Mucosa of stomach (tissue), 1 donor: ENCODE measurements around the gene NEK4.

Experiments used
- H3K27me3 ChIP-seq: one replicate; pipeline ENCODE4 v1.7.0; 2013; ENCODE audit warnings: mild to moderate bottlenecking, low read length; ENCODE audit not compliant: control insufficient read depth, insufficient read depth
- H3K36me3 ChIP-seq: one replicate; pipeline ENCODE4 v1.7.0; 2013; ENCODE audit warnings: low read length; ENCODE audit not compliant: control insufficient read depth, insufficient read depth
- H3K4me1 ChIP-seq: one replicate; pipeline ENCODE4 v1.7.0; 2013; ENCODE audit warnings: mild to moderate bottlenecking, low read length; ENCODE audit not compliant: control insufficient read depth, insufficient read depth
- H3K4me3 ChIP-seq: one replicate; pipeline ENCODE4 v1.7.0; 2013; ENCODE audit warnings: low read length
- H3K9ac ChIP-seq: one replicate; pipeline ENCODE4 v1.7.0; 2013; ENCODE audit warnings: mild to moderate bottlenecking, low read length, moderate library complexity
- H3K9me3 ChIP-seq: one replicate; pipeline ENCODE4 v1.7.0; 2013; ENCODE audit warnings: mild to moderate bottlenecking, low read length, moderate library complexity; ENCODE audit not compliant: control insufficient read depth
- donor health status: Pancreatic carcinoma.

NEK4 gene

DNA sequence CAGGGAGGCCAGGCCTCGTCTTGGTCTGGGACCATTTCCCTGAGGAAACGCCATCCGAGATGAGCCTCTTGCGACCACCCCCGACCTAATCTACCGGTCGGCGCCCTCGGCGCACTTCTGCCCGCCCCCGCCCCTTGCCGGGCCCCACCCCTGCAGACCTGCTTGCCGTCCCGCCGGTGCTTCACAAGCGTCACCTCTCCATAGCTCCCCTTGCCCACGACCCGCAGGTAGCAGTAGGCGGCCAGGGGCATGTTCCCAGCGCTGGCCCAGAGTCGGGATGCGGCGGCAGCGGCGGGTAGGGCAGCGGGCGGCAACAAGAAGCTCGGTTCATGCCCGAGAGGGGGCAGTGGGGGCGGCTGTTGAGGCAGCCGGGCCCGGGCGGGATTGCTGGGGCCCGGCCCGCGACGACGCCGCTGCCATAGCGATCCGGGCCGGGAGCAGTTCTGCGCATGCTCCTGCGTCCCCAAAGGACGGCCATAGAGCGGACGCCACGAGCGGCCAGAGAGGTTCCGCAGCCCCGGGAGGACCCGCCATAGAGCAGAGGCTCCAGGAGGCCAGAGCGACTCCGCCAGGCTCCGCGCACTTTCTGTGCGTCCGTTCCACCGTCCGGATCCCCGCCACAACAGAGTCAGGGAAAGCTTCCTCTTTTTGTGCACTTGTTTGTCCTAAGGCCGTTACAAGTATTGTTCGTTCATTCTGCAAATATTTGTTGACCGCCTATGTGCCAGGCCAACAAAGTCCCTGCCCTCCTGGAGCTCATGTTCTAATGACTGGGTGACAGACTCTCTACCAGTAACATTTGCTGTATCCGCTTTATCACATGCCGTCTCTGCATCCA is at the start of gene NEK4:
Gene NEK4, minus strand, starts transcription at position 445 of the 838 bp plus-strand sequence. Its CDS starts 194 bp downstream, at position 251.
- Histone ChIP-seq H3K9me3 (no peaks in the 10 kb centered on the region), H3K4me1 (peaks cover 21% of the 10 kb centered on the region), H3K27me3 (no peaks in the 10 kb centered on the region), H3K9ac (peak within 1 kb of the TSS; percentile 82), H3K4me3 (peak within 1 kb of the TSS; percentile 96), H3K36me3 (no peaks in the 10 kb centered on the region)

DNA sequence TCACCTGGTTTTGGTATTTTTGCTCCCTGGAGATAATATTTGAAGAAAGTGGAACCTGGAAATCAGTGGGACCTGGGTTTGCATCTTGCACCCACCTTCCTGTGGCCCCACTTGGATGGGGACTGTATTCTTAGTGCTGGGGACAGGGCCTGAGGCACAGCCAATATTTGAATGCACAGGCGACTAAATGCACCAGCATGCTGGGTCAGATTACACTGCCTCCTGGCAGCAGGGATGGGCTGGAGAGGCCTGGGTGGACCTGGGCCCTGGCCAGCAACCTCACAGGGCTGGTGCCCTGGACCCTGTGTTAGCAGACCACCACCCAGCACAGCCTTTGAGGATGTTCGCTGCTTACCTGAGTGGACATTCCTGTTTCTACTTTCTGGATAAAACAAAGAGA is 49.2 kb upstream of the NEK4 start:
- Histone ChIP-seq H3K9ac (no peak overlapping the region), H3K36me3 (no peaks in the 10 kb centered on the region), H3K9me3 (no peaks in the 10 kb centered on the region), H3K27me3 (no peaks in the 10 kb centered on the region), H3K4me1 (no peaks in the 10 kb centered on the region), H3K4me3 (no peak overlapping the region)

DNA sequence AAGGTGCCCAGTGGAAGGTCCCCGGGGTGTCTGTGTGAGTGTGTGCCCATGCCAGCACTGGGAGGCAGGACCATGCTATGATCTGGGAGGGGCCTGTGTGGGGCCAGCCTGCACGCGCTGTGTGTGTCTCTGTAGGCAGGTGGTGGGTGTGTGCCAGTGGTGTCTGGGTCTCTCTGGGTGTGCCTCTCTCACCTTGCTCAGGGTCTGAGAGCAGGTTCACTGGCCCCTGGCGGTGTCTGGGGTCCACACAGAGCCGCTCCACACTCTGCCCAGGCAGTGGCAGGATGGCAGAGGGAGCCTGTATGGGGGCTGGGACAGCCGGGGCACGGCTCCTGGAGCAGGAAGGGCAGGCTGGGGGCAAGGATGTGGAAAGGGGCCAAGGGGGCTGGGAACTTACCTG is 47.1 kb upstream of the NEK4 start:
- H3K4me1 ChIP-seq = no peaks in the 10 kb centered on the region
- H3K4me3 ChIP-seq = no peak overlapping the region
- no peaks in the 10 kb centered on the region for H3K9me3 ChIP-seq
- no peak overlapping the region for H3K9ac ChIP-seq
- H3K27me3 ChIP-seq = no peaks in the 10 kb centered on the region
- H3K36me3 ChIP-seq = no peaks in the 10 kb centered on the region

DNA sequence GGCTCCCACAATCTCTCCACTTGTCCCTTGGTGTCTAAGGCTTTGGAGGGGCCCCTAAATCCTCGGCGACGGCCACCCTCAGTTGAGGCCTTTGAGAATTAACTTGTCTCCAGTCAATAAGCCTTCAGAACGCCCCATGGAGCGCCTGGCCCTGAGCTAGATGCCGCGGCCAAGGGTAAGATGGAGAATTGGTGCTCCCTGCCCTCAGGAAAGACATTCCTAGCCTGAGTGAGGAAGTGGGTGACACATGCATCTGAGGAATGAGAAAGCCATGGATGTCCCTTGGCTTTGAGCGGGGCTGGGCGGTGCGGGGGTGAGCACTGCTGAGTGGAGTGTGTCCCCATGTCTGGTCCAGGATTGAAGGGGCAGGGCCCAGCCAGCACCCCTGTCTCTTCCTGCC is 46.5 kb upstream of the NEK4 start:
- H3K9me3 ChIP-seq = no peaks in the 10 kb centered on the region
- H3K36me3 ChIP-seq = no peaks in the 10 kb centered on the region
- H3K4me3 ChIP-seq = no peak overlapping the region
- H3K9ac ChIP-seq = no peak overlapping the region
- no peaks in the 10 kb centered on the region for H3K4me1 ChIP-seq
- H3K27me3 ChIP-seq = no peaks in the 10 kb centered on the region

DNA sequence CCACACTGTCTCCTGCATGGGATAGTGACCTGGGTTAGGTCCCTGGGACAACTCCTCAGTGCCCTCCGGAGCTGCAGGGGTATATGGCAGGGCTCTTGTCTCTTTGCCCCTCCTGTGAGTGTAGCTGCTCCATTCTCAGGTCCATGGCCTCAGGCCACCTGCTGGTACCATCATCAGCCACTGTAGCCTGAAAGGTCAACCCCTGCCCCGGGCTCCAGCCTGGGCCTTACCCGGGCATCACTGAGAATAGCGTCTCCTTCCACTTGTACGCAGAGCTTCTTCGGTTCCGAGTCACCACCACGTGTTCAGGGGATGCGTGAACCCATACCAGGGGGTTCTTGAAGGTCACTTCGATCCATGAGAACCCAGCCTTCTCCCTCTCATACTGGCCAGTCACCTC is 45.9 kb upstream of the NEK4 start:
- Histone ChIP-seq H3K36me3 (no peaks in the 10 kb centered on the region), H3K4me3 (no peak overlapping the region), H3K4me1 (no peaks in the 10 kb centered on the region), H3K9ac (no peak overlapping the region), H3K27me3 (no peaks in the 10 kb centered on the region), H3K9me3 (no peaks in the 10 kb centered on the region)

DNA sequence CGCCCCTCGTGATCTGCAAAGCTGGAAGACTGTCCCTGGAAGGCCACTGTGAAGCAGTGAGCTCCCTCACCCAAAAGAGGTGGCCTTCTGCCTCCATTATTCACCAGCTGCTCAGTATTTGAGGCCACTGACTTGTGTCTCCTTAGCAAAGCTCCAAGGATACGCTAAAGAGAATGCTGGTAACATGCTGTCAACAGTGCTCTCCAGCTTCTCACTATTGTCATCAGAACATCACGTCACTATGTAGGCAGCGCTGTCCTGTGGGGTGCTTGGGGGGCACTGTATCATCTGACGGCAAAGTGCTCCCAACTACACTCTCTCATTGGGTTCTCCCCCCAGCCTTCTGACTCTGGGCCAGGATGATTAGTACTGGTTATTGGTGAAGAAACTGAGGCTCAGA is 45.5 kb upstream of the NEK4 start:
- Histone ChIP-seq H3K4me1 (no peaks in the 10 kb centered on the region), H3K36me3 (no peaks in the 10 kb centered on the region), H3K27me3 (no peaks in the 10 kb centered on the region), H3K4me3 (no peak overlapping the region), H3K9me3 (no peaks in the 10 kb centered on the region), H3K9ac (no peak overlapping the region)

DNA sequence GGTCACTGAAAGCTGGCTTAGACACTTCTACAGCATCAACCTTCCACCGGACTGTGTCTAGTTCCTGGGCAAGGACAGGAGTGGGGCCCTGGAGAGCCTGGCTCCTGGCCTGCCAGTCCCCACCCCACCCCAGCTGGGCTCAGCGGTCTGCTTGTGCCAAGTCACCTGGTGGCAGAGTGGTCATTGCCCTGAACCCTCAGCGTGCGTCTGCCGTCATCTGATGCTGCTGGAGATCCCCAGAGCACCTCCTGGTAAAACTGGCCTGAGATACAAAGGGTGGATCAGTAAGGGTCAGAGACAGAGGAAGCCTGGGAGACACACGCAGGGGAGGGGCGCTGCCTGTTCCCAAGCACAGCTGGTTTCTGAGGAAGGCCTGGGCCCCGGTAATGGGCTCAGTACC is 43.1 kb upstream of the NEK4 start:
- Histone ChIP-seq H3K4me1 (no peaks in the 10 kb centered on the region), H3K9ac (no peak overlapping the region), H3K4me3 (no peak overlapping the region), H3K27me3 (no peaks in the 10 kb centered on the region), H3K36me3 (no peaks in the 10 kb centered on the region), H3K9me3 (no peaks in the 10 kb centered on the region)

DNA sequence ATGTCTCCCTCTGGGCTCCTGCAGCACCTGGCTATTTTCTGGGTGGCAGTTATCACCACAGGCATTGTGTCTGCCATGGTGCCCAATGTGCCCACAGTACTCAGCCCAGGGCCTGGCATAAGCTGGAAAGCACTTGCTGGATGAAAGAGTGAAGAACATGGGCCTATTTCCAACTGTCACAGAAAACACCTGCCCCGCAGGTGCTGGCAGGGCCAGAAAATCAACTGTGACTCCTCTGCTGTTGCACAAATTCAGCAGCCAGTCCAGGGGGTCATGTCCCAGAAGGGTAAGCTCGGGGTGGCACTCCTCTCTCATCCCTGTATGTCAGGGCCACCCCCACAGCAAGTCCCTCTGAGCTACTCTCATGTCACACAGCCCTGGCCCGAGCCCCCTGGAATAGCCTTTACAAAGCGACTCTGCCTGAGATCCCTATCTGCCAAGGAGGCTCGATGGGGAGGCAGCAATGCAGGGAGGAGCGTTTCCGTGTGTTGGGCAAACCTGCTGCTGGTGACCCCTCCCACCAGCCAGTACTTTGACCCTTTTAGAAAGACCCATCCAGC is 40.8 kb upstream of the NEK4 start:
- Histone ChIP-seq H3K9ac (no peak overlapping the region), H3K27me3 (no peaks in the 10 kb centered on the region), H3K36me3 (no peaks in the 10 kb centered on the region), H3K4me1 (no peaks in the 10 kb centered on the region), H3K9me3 (no peaks in the 10 kb centered on the region), H3K4me3 (no peak overlapping the region)

DNA sequence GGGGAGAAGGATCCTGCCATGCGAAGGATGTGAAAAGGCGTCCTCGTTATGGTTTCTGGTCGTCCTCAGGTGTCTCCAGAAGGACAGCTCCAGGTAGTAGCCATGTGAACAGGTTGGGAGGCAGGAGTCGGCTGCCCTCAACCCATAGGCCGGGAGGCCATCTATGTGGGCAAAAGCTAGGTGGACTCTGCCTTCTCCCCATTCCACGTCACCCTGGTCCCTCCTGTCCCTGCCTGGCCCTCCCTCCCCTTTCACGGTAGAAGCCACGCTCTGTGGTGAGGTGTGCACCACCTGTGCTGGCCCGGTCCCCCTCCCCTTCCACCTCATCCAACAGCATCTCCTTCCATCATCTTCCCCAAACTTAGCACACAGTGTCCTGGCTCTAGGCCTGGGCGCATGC is 40.2 kb upstream of the NEK4 start:
- no peak overlapping the region for H3K9ac ChIP-seq
- H3K27me3 ChIP-seq = no peaks in the 10 kb centered on the region
- H3K4me3 ChIP-seq = no peak overlapping the region
- H3K9me3 ChIP-seq = no peaks in the 10 kb centered on the region
- no peaks in the 10 kb centered on the region for H3K36me3 ChIP-seq
- no peaks in the 10 kb centered on the region for H3K4me1 ChIP-seq

DNA sequence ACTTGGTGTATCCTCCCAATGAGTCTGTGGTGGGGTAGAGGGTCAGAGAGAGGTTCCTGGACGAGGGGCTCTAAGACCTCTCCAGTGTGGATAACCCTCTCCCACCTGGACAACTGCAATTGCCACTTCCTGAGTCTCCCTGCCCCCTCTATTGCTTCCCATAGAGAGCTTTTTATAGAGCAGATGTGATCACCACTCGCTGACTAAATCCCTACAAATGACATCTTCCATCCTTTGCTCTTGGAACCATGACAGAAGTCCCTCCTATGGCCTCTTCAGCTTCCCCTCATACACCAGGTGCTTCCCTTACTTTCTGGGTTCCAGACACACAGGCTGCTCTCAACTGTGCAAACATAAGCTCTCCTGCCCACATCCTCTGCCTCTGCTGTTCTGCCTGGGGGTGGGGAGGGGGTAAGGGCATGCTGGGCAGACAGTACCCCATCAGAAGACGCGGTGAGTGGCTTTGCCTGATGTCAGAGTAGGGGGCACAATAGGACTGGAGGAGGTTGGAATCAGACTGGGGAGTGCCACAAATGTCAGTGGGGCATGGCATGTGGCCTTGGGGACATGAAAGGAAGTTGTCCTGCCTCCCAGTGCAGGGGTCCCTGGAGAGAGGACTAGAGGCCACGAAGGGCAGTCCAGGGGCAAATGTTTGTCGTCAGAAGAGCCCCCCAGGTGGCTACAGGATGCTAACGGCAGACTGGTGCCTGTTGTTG is 39.1 kb upstream of the NEK4 start:
- Histone ChIP-seq H3K27me3 (no peaks in the 10 kb centered on the region), H3K36me3 (no peaks in the 10 kb centered on the region), H3K4me1 (no peaks in the 10 kb centered on the region), H3K4me3 (no peak overlapping the region), H3K9me3 (no peaks in the 10 kb centered on the region), H3K9ac (no peak overlapping the region)

DNA sequence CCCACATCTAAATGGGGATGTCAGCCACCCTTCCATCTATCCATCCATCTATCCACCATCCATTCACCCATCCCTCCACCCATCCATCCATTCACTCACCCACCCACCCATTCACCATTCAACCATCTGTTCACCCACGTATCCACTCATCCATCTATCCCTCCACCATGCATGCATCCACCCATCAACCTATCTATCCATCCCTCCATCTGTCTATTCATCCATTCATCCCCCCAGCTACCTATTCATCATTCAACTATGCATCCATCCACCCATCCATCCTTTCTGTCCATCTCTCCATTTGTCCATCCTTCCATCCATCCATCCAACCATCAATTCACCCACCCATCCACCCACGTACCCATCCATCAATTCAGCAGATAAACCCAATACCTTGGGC is 38.4 kb upstream of the NEK4 start:
- Histone ChIP-seq H3K36me3 (no peaks in the 10 kb centered on the region), H3K9ac (no peak overlapping the region), H3K9me3 (no peaks in the 10 kb centered on the region), H3K4me3 (no peak overlapping the region), H3K27me3 (no peaks in the 10 kb centered on the region), H3K4me1 (no peaks in the 10 kb centered on the region)

DNA sequence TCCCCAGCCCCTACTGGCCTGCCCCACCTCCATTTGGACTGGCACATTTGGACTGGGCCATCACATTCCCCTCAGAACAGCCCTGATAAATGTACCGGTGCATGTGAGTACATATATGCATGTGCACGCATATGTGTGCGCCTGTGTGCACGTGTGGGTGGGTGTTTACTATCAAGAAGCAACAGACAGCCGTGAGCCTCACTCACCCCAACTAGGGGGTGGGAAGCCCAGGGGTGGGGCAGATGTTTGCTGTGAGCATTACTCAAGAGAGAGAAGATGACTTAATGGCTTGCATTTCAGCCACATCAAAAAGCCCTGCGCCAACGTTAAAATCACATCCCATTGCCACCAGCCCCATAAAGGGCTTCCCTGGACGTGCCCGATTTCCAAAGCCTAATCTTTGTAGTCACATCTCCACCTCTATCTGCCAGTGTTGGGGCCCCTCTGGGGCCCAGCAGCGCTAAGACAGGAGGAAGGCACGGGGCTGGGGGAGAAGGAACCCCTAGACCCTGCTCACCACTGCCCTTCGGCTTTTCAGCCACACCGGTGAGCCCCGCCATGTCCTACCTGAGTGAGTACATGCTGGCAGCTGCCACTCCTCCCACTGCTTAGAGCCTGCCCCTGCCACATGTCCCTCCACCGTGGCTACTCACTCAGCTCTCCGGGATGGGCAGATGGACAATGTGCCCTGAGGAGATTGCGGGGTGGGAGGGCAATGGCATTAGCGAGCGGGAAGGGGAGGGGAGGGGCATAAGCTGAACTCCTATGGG is 34.7 kb upstream of the NEK4 start:
- no peaks in the 10 kb centered on the region for H3K4me1 ChIP-seq
- H3K36me3 ChIP-seq = no peaks in the 10 kb centered on the region
- H3K27me3 ChIP-seq = no peaks in the 10 kb centered on the region
- H3K9ac ChIP-seq = no peak overlapping the region
- H3K9me3 ChIP-seq = no peaks in the 10 kb centered on the region
- H3K4me3 ChIP-seq = no peak overlapping the region
